Placental pericyte (primary cell): ENCODE measurements around the gene SOCS3. TPM values are rescaled to one million over a fixed set of nuclear protein-coding genes. Genes with fewer than 3 reads are reported as not detected.

Source experiments
- small RNA-seq: library from RNA; depleted of rRNA; stranded (forward); fragments of <200 nt; gene quantifications from one replicate; pipeline ENCODE3, GENCODE V24; 2012; ENCODE audit warnings: low replicate concordance
- total RNA-seq: library from RNA; depleted of rRNA; stranded (reverse); fragments of >200 nt; gene quantifications from 2 replicates; pipeline ENCODE4 v1.2.3, GENCODE V29; 2012

Gene SOCS3, protein sequence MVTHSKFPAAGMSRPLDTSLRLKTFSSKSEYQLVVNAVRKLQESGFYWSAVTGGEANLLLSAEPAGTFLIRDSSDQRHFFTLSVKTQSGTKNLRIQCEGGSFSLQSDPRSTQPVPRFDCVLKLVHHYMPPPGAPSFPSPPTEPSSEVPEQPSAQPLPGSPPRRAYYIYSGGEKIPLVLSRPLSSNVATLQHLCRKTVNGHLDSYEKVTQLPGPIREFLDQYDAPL
- 38.3 and 66.0 TPM in 2 replicates for total RNA-seq

GRCh38 chr17:78359997-78360370, at the start of gene SOCS3:
SOCS3 (minus strand) TSS chr17:78360077; CDS start chr17:78359095, 982 bp downstream.

DNA sequence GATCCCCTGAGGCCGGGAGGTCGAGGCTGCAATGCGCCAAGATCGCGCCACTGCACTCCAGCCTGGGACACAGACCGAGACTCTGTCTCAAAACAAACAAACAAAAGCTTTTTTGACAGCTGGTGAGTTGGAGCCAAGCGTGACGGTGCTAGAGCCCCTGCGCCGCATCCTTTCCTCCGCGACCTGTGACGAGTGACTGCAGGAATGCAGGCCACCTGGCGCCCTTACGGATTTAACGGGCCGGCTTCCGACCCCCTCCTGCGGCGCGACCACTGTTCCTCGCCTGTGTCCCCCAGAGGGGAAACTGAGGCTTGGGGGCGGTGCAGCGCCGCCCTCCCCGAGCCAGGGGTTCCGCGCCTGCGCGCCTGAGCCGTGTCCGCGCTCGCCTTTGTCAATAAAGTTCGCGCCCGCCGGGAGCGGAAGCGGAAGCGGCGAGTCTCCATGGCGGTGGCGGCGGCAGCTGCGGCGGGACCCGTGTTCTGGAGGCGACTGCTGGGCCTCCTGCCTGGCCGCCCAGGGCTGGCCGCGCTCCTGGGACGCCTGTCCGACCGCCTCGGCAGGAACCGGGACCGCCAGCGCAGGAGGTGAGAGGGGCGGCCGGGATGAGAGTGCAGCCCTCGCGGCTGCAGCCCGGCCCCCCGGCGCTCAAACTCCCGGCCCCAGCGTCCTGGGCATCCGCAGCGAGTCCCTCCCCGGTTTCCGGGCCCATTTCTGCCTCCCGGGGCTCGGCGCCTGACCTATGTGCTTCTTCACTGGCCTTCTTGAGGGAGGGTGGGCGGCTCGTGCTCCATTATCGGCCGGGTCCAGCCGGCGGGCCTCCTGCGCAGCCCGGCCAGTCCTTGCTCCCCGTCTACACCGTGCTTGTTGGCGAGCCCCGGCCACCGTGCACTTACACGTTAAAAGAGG, 18.6 kb upstream of the SOCS3 start, which contains the start of gene PGS1:
TSS of gene PGS1 (plus strand) at position 425 of the 906 bp plus-strand sequence. CDS start at position 442, 17 bp downstream.

Small RNA genes lying within 50 kb of the gene (small RNA-seq; reads per million reads assigned to genes)
- not detected for gene RF00415
- not detected for gene RN7SL236P

Other genes with a start within 250 kb of the SOCS3 start
- gene TMC6, start 231.3 kb downstream of the SOCS3 start, total RNA-seq: 7.3 and 14.2 TPM in 2 replicates
- not detected in 2 replicates for gene TMC8, start 229.3 kb downstream of the SOCS3 start, total RNA-seq
- not detected in 2 replicates for gene C17orf99, start 213.7 kb downstream of the SOCS3 start, total RNA-seq
- 14.0 and 50.1 TPM in 2 replicates for gene SYNGR2, start 191.5 kb downstream of the SOCS3 start, total RNA-seq
- 14.7 and 156 TPM in 2 replicates for gene TK1, start 173.0 kb downstream of the SOCS3 start, total RNA-seq
- gene AFMID, start 172.7 kb downstream of the SOCS3 start, total RNA-seq: 20.5 and 29.1 TPM in 2 replicates
- 4.6 and 67.0 TPM in 2 replicates for gene BIRC5, start 145.8 kb downstream of the SOCS3 start, total RNA-seq
- not detected in 2 replicates for gene TMEM235, start 128.4 kb downstream of the SOCS3 start, total RNA-seq
- 40.9 and 53.0 TPM in 2 replicates for gene PGS1, start 18.6 kb upstream of the SOCS3 start, total RNA-seq
- gene DNAH17, start 217.3 kb upstream of the SOCS3 start, total RNA-seq: not detected in 2 replicates